HEK293T (cell line): ENCODE results near the gene PCK1.

ENCODE experiments used
- BHLHE40 ChIP-seq: fragments of 450-650 bp; IDR thresholded peaks from 2 replicates; pipeline ENCODE4 v1.6.1; 2016; ENCODE audit warnings: mild to moderate bottlenecking, moderate library complexity, borderline replicate concordance
- ELF4 ChIP-seq: fragments of 450-650 bp; IDR thresholded peaks from 2 replicates; pipeline ENCODE4 v1.6.1; 2017; ENCODE audit warnings: antibody characterized with exemption
- FOXA1 ChIP-seq: fragments of 450-650 bp; IDR thresholded peaks from 2 replicates; pipeline ENCODE4 v1.6.1; 2016; ENCODE audit warnings: mild to moderate bottlenecking
- FOXK2 ChIP-seq: fragments of 450-650 bp; IDR thresholded peaks from 2 replicates; pipeline ENCODE4 v1.6.1; 2016; ENCODE audit warnings: mild to moderate bottlenecking
- FOXM1 ChIP-seq: fragments of 450-650 bp; IDR thresholded peaks from 2 replicates; pipeline ENCODE4 v1.6.1; 2017; ENCODE audit warnings: mild to moderate bottlenecking, borderline replicate concordance
- LEF1 ChIP-seq: fragments of 450-650 bp; IDR thresholded peaks from 2 replicates; pipeline ENCODE4 v1.6.1; 2017; ENCODE audit warnings: mild to moderate bottlenecking, borderline replicate concordance
- SP1 ChIP-seq: fragments of 450-650 bp; IDR thresholded peaks from 2 replicates; pipeline ENCODE4 v1.6.1; 2017
- SUZ12 ChIP-seq: fragments of 450-650 bp; IDR thresholded peaks from 2 replicates; pipeline ENCODE4 v1.6.1; 2016; ENCODE audit warnings: mild to moderate bottlenecking
- ZNF384 ChIP-seq: fragments of 450-650 bp; IDR thresholded peaks from 2 replicates; pipeline ENCODE4 v1.6.1; 2016
- TF ChIP-seq, protein P1 (sequence below): fragments of 450-650 bp; IDR thresholded peaks from 2 replicates; pipeline ENCODE4 v1.6.1; 2016

DNA sequence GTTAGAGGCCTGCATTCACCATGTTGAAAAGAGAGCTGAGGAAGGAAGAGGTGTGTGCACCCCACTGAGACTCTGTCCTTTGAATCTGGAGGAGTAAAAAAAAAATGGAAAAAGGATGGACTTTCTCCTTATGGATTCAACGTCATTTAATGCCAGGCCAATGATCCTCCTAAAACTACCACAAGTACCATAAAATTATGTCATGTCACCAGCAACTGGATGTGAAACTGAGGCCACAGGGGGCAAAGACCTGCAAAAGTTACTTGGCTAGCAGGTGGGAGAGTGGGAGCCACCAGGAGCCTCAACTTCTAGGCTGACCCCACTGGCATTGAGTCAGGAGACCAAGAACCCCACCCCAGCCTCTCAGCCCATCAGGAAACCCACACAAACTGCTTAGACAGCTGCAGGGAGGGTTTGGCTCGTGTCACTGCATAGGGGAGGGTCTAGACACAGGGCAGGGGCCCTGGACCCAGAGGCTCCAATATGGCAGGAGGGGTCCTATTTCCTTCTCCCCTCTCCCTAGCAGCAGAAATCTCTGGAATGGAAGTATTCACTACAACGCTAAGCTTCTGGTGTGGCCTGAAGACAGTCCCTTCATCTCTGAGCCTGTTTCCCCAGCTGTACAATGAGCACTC is 11.0 kb downstream of the PCK1 start:
- TF ChIP-seq ELF4 (no peak), LEF1 (no peak), FOXK2 (no peak), SUZ12 (no peak), ZNF384 (no peak), FOXM1 (no peak), BHLHE40 (no peak), FOXA1 (no peak), SP1 (no peak)
- TF ChIP-seq, protein P1, sequence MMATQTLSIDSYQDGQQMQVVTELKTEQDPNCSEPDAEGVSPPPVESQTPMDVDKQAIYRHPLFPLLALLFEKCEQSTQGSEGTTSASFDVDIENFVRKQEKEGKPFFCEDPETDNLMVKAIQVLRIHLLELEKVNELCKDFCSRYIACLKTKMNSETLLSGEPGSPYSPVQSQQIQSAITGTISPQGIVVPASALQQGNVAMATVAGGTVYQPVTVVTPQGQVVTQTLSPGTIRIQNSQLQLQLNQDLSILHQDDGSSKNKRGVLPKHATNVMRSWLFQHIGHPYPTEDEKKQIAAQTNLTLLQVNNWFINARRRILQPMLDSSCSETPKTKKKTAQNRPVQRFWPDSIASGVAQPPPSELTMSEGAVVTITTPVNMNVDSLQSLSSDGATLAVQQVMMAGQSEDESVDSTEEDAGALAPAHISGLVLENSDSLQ, result no peak
